B cell (primary cell): ENCODE data around the gene SNAPC4. TPM values are rescaled to one million over a fixed set of nuclear protein-coding genes. Genes with fewer than 3 reads are reported as not detected.

ENCODE experiments used
- ATAC-seq: fragments of 200-7000 bp; cut with Tn5 transposase; one replicate; pipeline ENCODE4 v1.10.0; 2021; ENCODE audit warnings: low read depth, mild to moderate bottlenecking, moderate number of reproducible peaks, moderate library complexity
- CTCF ChIA-PET: fragments of 350-600 bp; sonication (Branson Sonifier 250); formaldehyde crosslinking; loops from one replicate; lab custom pipeline; 2021; ENCODE audit warnings: antibody characterized with exemption, inconsistent platforms; lab: Charles Lee
- POLR2A ChIA-PET: fragments of 350-600 bp; sonication (Branson Sonifier 250); formaldehyde crosslinking; loops from one replicate; lab custom pipeline; 2021; ENCODE audit warnings: antibody characterized with exemption; lab: Charles Lee
- DNase-seq: peaks from one replicate; pipeline ENCODE4 v3.0.0; 2013
- H2AFZ ChIP-seq: 2 replicates; pipeline ENCODE4 v1.6.1; 2012; ENCODE audit warnings: mild to moderate bottlenecking, low read depth, low read length; ENCODE audit not compliant: insufficient read depth, poor library complexity, severe bottlenecking
- H3K27ac ChIP-seq, 2 donors: 1 replicate in 1 of 2; 2 replicates in 1 of 2; pipeline ENCODE4 v1.5.1; 2012 to 2013; ENCODE audit warnings: low read length in 2 of 2, mild to moderate bottlenecking in 2 of 2, moderate library complexity in 1 of 2
- H3K27me3 ChIP-seq, 4 experiments: fragments of 200-600 bp in 1 of 4; sonication (generic) in 1 of 4; replicated peaks in 1 of 4; 1 replicate in 2 of 4; 2 replicates in 2 of 4; pipeline versions ENCODE4 v1.6.1 to v1.7.0; 2013 to 2016; ENCODE audit warnings: low read length in 3 of 4, mild to moderate bottlenecking in 2 of 4, mixed read lengths in 1 of 4, moderate library complexity in 1 of 4; ENCODE audit not compliant: insufficient read depth in 4 of 4, control insufficient read depth in 3 of 4; ENCODE audit errors: control extremely low read depth in 1 of 4
- H3K36me3 ChIP-seq, 2 experiments: replicated peaks in 1 of 2; 1 replicate in 1 of 2; 2 replicates in 1 of 2; pipeline versions ENCODE4 v1.6.1 to v1.7.1; 2013; ENCODE audit warnings: low read length in 1 of 2; ENCODE audit not compliant: insufficient read depth in 2 of 2, control insufficient read depth in 1 of 2; ENCODE audit errors: control extremely low read depth in 1 of 2, extremely low read depth in 1 of 2
- H3K4me1 ChIP-seq, 2 donors: fragments of 200-600 bp in 1 of 2; sonication (generic) in 1 of 2; 1 replicate in 1 of 2; 2 replicates in 1 of 2; pipeline versions ENCODE4 v1.5.1 to v1.6.1; 2013 to 2017; ENCODE audit warnings: low read length in 2 of 2; ENCODE audit not compliant: control insufficient read depth in 2 of 2, insufficient read depth in 2 of 2
- H3K4me2 ChIP-seq: replicated peaks from 2 replicates; pipeline ENCODE3; 2012; ENCODE audit warnings: mild to moderate bottlenecking, low read depth, low read length; ENCODE audit not compliant: poor library complexity, severe bottlenecking
- H3K4me3 ChIP-seq, 5 experiments: fragments of 200-600 bp in 1 of 5; sonication (generic) in 1 of 5; 1 replicate in 3 of 5; 2 replicates in 2 of 5; pipeline versions ENCODE4 v1.5.1 to v1.7.0; 2011 to 2016; ENCODE audit warnings: low read length in 4 of 5, mild to moderate bottlenecking in 4 of 5, low read depth in 2 of 5, control low read depth in 1 of 5, moderate library complexity in 1 of 5; ENCODE audit not compliant: insufficient read depth in 1 of 5; ENCODE audit errors: control extremely low read depth in 1 of 5, extremely low read depth in 1 of 5
- H3K79me2 ChIP-seq: fragments of 200-600 bp; sonication (generic); one replicate; pipeline ENCODE4 v1.6.0; 2016; ENCODE audit warnings: low read length; ENCODE audit not compliant: control insufficient read depth, insufficient read depth
- H3K9ac ChIP-seq: fragments of 200-600 bp; sonication (generic); 2 replicates; pipeline ENCODE4 v1.6.1; 2017; ENCODE audit warnings: mild to moderate bottlenecking, low read length, moderate library complexity
- H3K9me3 ChIP-seq, 3 donors: one replicate each; pipeline versions ENCODE4 v1.6.1 to v1.7.1; 2013; ENCODE audit warnings: low read length in 2 of 3; ENCODE audit not compliant: control insufficient read depth in 2 of 3, insufficient read depth in 1 of 3; ENCODE audit errors: control extremely low read depth in 1 of 3
- H4K20me1 ChIP-seq: 2 replicates; pipeline ENCODE4 v1.6.0; 2012; ENCODE audit warnings: mild to moderate bottlenecking, low read length; ENCODE audit not compliant: insufficient read depth, control insufficient read depth, poor library complexity, severe bottlenecking
- H3K27ac Mint-ChIP-seq: one replicate; pipeline ENCODE4 v1.8.0; 2021; ENCODE audit warnings: mixed read lengths
- H3K27me3 Mint-ChIP-seq: one replicate; pipeline ENCODE4 v1.8.0; 2021; ENCODE audit warnings: mixed read lengths
- H3K4me1 Mint-ChIP-seq: one replicate; pipeline ENCODE4 v1.8.0; 2021; ENCODE audit warnings: mixed read lengths
- H3K4me3 Mint-ChIP-seq: one replicate; pipeline ENCODE4 v1.8.0; 2021; ENCODE audit warnings: mixed read lengths
- H3K9me3 Mint-ChIP-seq: one replicate; pipeline ENCODE4 v1.8.0; 2022; ENCODE audit warnings: mixed read lengths; ENCODE audit not compliant: insufficient read depth
- CTCF ChIP-seq: fragments of 200-600 bp; IDR thresholded peaks from one replicate; pipeline ENCODE4 v1.8.0; 2022; ENCODE audit warnings: antibody characterized with exemption, mild to moderate bottlenecking
- EZH2 ChIP-seq: IDR thresholded peaks from 2 replicates; pipeline ENCODE4 v1.6.1; 2012; ENCODE audit warnings: borderline replicate concordance, low read depth, mild to moderate bottlenecking, moderate library complexity, low read length; ENCODE audit not compliant: insufficient read depth, poor library complexity, severe bottlenecking
- WGBS: methylation state at CpG from one replicate; pipeline ENCODE4 v1.1.5; 2013; ENCODE audit warnings: missing lambda C conversion rate; ENCODE audit not compliant: insufficient coverage; 5-methylcytosine and 5-hydroxymethylcytosine counted together
- intact Hi-C: fragments of 100-400 bp; cut with micrococcal nuclease; formaldehyde crosslinking; loops from one replicate; pipeline ENCODE4 v1.10.0; 2022
- polyA plus RNA-seq: library from polyadenylated mRNA; depleted of rRNA; stranded (reverse); fragments of >200 nt; gene quantifications from 2 replicates; pipeline ENCODE4 v1.2.3, GENCODE V29; 2012
- total RNA-seq, 2 donors: library from RNA; stranded (reverse); fragments of 120-200 nt in 1 of 2; gene quantifications; 1 replicate in 1 of 2; 2 replicates in 1 of 2; pipeline versions ENCODE4 v1.2.3 to v1.2.4, GENCODE V29; 2013 to 2022

SNAPC4 gene
- total and polyA plus RNA-seq, 2 donors (not counting 1 experiment from before 2014, with no cell fraction given): 13.1 to 15.6 TPM

GRCh38 chr9:136437839-136438547 lies 38.0 kb upstream of the SNAPC4 start:
- intact Hi-C loops: loop anchor here (2.0 kb wide), 1 partner anchor 27 kb away; the partner anchor contains the start of genes ENTR1 and PMPCA
- POLR2A ChIA-PET: interaction anchor here (0.6 to 1.3 kb wide), 2 partner anchors 11 to 28 kb away, joined by 4 to 7 read pairs; partner anchors contain the start of genes ENTR1 and PMPCA
- Histone ChIP-seq H3K9ac (peak overlapping the region; percentile 82), H3K9me3 (no peaks in the 10 kb centered on the region), H4K20me1 (peaks cover 67% of the 10 kb centered on the region), H3K36me3 (peaks cover 0 to 8% of the 10 kb centered on the region in 2 experiments), H3K27ac (peak overlapping the region in 1 of 2 donors; percentile 55), H3K79me2 (peaks cover 54% of the 10 kb centered on the region), H3K4me2 (peak overlapping the region; percentile 98), H3K4me3 (peak overlapping the region; percentile 19 to 79 (median 70)), H3K4me1 (peaks cover 21 to 28% of the 10 kb centered on the region in 2 donors), H2AFZ (peak overlapping the region; percentile 88), H3K27me3 (no peaks in the 10 kb centered on the region)
- H3K4me3 Mint-ChIP-seq: peak overlapping the region; percentile 84
- no peak for ATAC-seq
- H3K27me3 Mint-ChIP-seq: no peaks in the 10 kb centered on the region
- H3K4me1 Mint-ChIP-seq: peaks cover 26% of the 10 kb centered on the region
- 59% methylated on average over 23 of the region's 37 CpGs for WGBS
- TF ChIP-seq EZH2 (no peak), CTCF (no peak)
- DNase-seq: no peak
- peak overlapping the region; percentile 59 for H3K27ac Mint-ChIP-seq
- H3K9me3 Mint-ChIP-seq: no peaks in the 10 kb centered on the region
- CTCF ChIA-PET: interaction anchor here (0.9 to 1.3 kb wide), 3 partner anchors 25 to 194 kb away, joined by 3 to 4 read pairs (median 3); no protein-coding TSS in a partner anchor

- H3K4me3 ChIP-seq: no peak overlapping the region
- H3K27ac ChIP-seq: no peak overlapping the region
- peak overlapping the region; percentile 82 for H3K9ac ChIP-seq
- Mint-ChIP-seq H3K27ac (peak overlapping the region; percentile 72), H3K4me1 (peaks cover 26% of the 10 kb centered on the region), H3K4me3 (peak overlapping the region; percentile 84), H3K9me3 (no peaks in the 10 kb centered on the region), H3K27me3 (no peaks in the 10 kb centered on the region)
- ChIA-PET CTCF (no interaction called here), POLR2A (no interaction called here)
- no peaks in the 10 kb centered on the region for H3K9me3 ChIP-seq
- H3K79me2 ChIP-seq: peaks cover 54% of the 10 kb centered on the region
- peak overlapping the region; percentile 98 for H3K4me2 ChIP-seq
- DNase-seq: no peak
- peaks cover 0 to 7% of the 10 kb centered on the region in 2 experiments for H3K36me3 ChIP-seq
- H3K4me1 ChIP-seq: peaks cover 21 to 28% of the 10 kb centered on the region in 2 donors
- H3K27me3 ChIP-seq: no peaks in the 10 kb centered on the region
- TF ChIP-seq EZH2 (no peak), CTCF (no peak)
- ATAC-seq: no peak
- 96% methylated on average over 4 of the region's 8 CpGs for WGBS
- no peak overlapping the region for H2AFZ ChIP-seq
- peaks cover 72% of the 10 kb centered on the region for H4K20me1 ChIP-seq
- intact Hi-C loops: no loop called here
Measured at GRCh38 chr9:136437430-136437829, 37.5 kb upstream of the SNAPC4 start.
